Measurements from ENCODE around the gene TTC39C.

DNA sequence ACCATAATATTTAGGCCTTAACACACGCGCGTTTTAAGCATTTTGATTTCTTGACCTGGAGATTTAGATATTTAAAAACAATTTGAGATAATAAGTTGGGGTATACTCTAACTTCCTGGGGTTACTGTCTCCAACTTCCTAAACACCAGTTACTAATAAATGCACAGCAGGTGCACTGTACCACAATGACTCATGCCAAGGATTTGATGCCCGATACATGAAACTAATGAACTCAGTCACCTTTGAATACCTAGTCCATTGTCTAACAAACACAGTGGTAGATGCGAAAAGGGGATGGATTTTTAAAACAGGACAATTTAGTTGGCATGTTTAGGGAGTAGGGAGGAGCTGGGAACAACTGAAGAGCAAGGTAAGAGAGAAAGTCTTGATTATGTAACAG, 145.5 kb downstream of the TTC39C start:
- TF ChIP-seq, protein P1, sequence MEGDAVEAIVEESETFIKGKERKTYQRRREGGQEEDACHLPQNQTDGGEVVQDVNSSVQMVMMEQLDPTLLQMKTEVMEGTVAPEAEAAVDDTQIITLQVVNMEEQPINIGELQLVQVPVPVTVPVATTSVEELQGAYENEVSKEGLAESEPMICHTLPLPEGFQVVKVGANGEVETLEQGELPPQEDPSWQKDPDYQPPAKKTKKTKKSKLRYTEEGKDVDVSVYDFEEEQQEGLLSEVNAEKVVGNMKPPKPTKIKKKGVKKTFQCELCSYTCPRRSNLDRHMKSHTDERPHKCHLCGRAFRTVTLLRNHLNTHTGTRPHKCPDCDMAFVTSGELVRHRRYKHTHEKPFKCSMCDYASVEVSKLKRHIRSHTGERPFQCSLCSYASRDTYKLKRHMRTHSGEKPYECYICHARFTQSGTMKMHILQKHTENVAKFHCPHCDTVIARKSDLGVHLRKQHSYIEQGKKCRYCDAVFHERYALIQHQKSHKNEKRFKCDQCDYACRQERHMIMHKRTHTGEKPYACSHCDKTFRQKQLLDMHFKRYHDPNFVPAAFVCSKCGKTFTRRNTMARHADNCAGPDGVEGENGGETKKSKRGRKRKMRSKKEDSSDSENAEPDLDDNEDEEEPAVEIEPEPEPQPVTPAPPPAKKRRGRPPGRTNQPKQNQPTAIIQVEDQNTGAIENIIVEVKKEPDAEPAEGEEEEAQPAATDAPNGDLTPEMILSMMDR (IDR thresholded peaks at IDR 0.05), result no peak
- no peak for TF ChIP-seq POLR2AphosphoS5 (IDR thresholded peaks at IDR 0.05; ENCODE audit: low read depth, low read length)
- no peak for TF ChIP-seq SIN3A (IDR thresholded peaks at IDR 0.05; ENCODE audit: borderline replicate concordance, insufficient read depth, low read depth, low read length)

Measured in Panc1 (cell line).